ENCODE results near the gene NAT9.

DNA sequence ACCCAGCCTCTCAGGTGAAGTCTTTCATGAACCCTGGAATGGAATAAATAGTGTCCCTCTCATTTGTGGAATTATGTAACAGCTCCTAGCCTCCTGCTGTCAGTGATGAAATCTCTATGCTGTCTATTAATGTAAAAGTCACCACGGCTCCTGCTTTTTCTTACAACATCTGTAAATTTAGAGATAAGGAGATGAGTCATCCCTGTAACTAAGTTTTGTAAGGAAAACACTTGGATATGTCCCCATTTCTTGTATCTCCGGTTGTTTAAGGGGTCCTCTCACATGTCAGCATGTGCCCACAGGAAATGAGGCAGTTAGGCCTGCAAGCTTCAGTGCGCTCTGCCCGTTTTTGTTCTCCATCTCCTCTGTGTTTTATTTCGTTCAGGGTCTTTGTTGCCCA lies 2.8 kb upstream of the NAT9 start:
- TF ChIP-seq POLR2A (IDR thresholded peaks at IDR 0.05) = no peak
- TF ChIP-seq, protein P1, sequence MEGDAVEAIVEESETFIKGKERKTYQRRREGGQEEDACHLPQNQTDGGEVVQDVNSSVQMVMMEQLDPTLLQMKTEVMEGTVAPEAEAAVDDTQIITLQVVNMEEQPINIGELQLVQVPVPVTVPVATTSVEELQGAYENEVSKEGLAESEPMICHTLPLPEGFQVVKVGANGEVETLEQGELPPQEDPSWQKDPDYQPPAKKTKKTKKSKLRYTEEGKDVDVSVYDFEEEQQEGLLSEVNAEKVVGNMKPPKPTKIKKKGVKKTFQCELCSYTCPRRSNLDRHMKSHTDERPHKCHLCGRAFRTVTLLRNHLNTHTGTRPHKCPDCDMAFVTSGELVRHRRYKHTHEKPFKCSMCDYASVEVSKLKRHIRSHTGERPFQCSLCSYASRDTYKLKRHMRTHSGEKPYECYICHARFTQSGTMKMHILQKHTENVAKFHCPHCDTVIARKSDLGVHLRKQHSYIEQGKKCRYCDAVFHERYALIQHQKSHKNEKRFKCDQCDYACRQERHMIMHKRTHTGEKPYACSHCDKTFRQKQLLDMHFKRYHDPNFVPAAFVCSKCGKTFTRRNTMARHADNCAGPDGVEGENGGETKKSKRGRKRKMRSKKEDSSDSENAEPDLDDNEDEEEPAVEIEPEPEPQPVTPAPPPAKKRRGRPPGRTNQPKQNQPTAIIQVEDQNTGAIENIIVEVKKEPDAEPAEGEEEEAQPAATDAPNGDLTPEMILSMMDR (IDR thresholded peaks at IDR 0.05) = no peak
